Kidney (tissue), 14 donors: ENCODE results near the gene RGS21. TPM values are rescaled to one million over a fixed set of nuclear protein-coding genes. Genes with fewer than 3 reads are reported as not detected.

Experiments
- DNase-seq, 5 donors: peaks; one replicate each; pipeline ENCODE4 v3.0.0-alpha.2; 2013 to 2020
- FAIRE-seq: peaks from 2 replicates; lab custom pipeline; 2012; peaks lifted over from hg19 to GRCh38; lab: Jason Lieb, UNC
- H3K27ac ChIP-seq, 2 donors: one replicate each; pipeline ENCODE4 v1.7.0; 2013; ENCODE audit warnings: low read depth in 2 of 2, low read length in 2 of 2, inconsistent platforms in 1 of 2
- H3K27me3 ChIP-seq: one replicate; pipeline ENCODE4 v1.7.1; 2013; ENCODE audit warnings: low read length, inconsistent platforms; ENCODE audit not compliant: control insufficient read depth, insufficient read depth
- H3K36me3 ChIP-seq, 3 donors: one replicate each; pipeline versions ENCODE4 v1.7.0 to v1.7.1; 2013; ENCODE audit warnings: low read length in 3 of 3, control low read depth in 1 of 3, inconsistent platforms in 1 of 3; ENCODE audit not compliant: insufficient read depth in 3 of 3, control insufficient read depth in 2 of 3
- H3K4me1 ChIP-seq, 3 donors: one replicate each; pipeline versions ENCODE4 v1.7.0 to v1.7.1; 2013; ENCODE audit warnings: low read length in 3 of 3, inconsistent platforms in 1 of 3, low read depth in 1 of 3; ENCODE audit not compliant: control insufficient read depth in 2 of 3, insufficient read depth in 2 of 3
- H3K4me3 ChIP-seq, 3 donors: one replicate each; pipeline versions ENCODE4 v1.7.0 to v1.8.1; 2013; ENCODE audit warnings: low read length in 3 of 3, control low read depth in 1 of 3, inconsistent platforms in 1 of 3
- H3K9ac ChIP-seq, 3 donors: one replicate each; pipeline versions ENCODE4 v1.7.0 to v1.7.1; 2013; ENCODE audit warnings: low read length in 3 of 3, control low read depth in 1 of 3, inconsistent platforms in 1 of 3
- H3K9me3 ChIP-seq, 3 donors: one replicate each; pipeline versions ENCODE4 v1.7.0 to v1.7.1; 2013; ENCODE audit warnings: low read length in 3 of 3, control low read depth in 1 of 3, inconsistent platforms in 1 of 3; ENCODE audit not compliant: control insufficient read depth in 2 of 3, insufficient read depth in 1 of 3
- CTCF ChIP-seq: IDR thresholded peaks from 3 replicates; pipeline ENCODE4 v1.5.1; 2012; ENCODE audit warnings: mild to moderate bottlenecking, moderate library complexity, borderline replicate concordance; ENCODE audit not compliant: insufficient read depth; ENCODE audit errors: extremely low read depth
- intact Hi-C: fragments of 100-400 bp; cut with DNase I; formaldehyde crosslinking; loops from one replicate; pipeline ENCODE4 v1.11.1; 2022
- polyA plus RNA-seq: library from polyadenylated mRNA; stranded (reverse); fragments of 350-450 nt; fragmentation: Illumina TruSeq; extraction: RNeasy Lipid Tissue Mini Kit (QIAGEN cat#74804); gene quantifications from one replicate; pipeline ENCODE4 v1.2.3, GENCODE V29; 2014; ENCODE audit warnings: low read depth, low replicate concordance; ENCODE audit not compliant: insufficient read depth
- total RNA-seq: library from RNA; stranded (reverse); fragmentation: NEBNext Ultra II Directional; extraction: Animal tissue kit (Norgen Biotek cat#: 25700); gene quantifications from one replicate; pipeline ENCODE4 v1.2.1, GENCODE V29; 2021
- donor health status: control.
- donor health status: control.
- donor health status: control.
- donor health status: control.
- donor health status: control.
- donor health status: DM: yes; HTN: yes; CAD: no.
- donor health status: Normal renal cell carcinoma (clear cell type).

Gene RGS21
- total and polyA plus RNA-seq, 2 donors from 2014 or later: not detected

GRCh38 chr1:192350356-192350755, 33.6 kb downstream of the RGS21 start:
- intact Hi-C loops: no loop called here
- H3K9ac ChIP-seq: no peak overlapping the region
- TF ChIP-seq CTCF: no peak
- no peaks in the 10 kb centered on the region for H3K27me3 ChIP-seq
- no peak overlapping the region for H3K27ac ChIP-seq
- H3K4me3 ChIP-seq: no peak overlapping the region
- H3K9me3 ChIP-seq: no peaks in the 10 kb centered on the region
- H3K36me3 ChIP-seq: no peaks in the 10 kb centered on the region
- H3K4me1 ChIP-seq: no peaks in the 10 kb centered on the region
- DNase-seq: no peak
- FAIRE-seq: no peak

DNA sequence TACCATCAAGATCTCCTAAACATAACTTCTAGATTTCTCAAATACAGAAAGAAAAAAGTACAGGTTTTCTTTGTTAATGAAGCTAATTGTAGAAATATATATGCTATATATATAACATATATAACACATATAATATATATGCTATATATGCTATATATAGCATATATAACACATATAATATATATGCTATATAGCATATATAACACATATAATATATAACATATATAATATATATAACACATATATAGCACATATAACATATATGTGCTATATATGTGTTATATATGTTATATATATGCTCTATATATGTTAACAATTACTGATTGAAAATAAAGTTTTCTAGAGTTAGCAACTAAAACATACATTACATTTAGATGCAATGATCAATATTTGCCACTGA, 34.8 kb downstream of the RGS21 start:
- no peak overlapping the region for H3K9ac ChIP-seq
- peak; percentile 64 for FAIRE-seq
- intact Hi-C loops: no loop called here

GRCh38 chr1:192357924-192358323, 41.1 kb downstream of the RGS21 start:
- Histone ChIP-seq H3K9me3 (no peaks in the 10 kb centered on the region), H3K27ac (no peak overlapping the region), H3K9ac (no peak overlapping the region), H3K4me1 (no peaks in the 10 kb centered on the region), H3K36me3 (no peaks in the 10 kb centered on the region), H3K4me3 (no peak overlapping the region), H3K27me3 (no peaks in the 10 kb centered on the region)
- DNase-seq (no peak), FAIRE-seq (no peak)
- intact Hi-C loops: no loop called here
- no peak for TF ChIP-seq CTCF

More for the DNA sequence above, 34.8 kb downstream of the RGS21 start:
- no peak for TF ChIP-seq CTCF
- H3K27me3 ChIP-seq: no peaks in the 10 kb centered on the region
- H3K27ac ChIP-seq: no peak overlapping the region
- no peaks in the 10 kb centered on the region for H3K9me3 ChIP-seq
- H3K4me1 ChIP-seq: no peaks in the 10 kb centered on the region
- H3K36me3 ChIP-seq: no peaks in the 10 kb centered on the region
- no peak overlapping the region for H3K4me3 ChIP-seq
- DNase-seq: no peak

- DNase-seq (no peak), FAIRE-seq (no peak)
- Histone ChIP-seq H3K27ac (no peak overlapping the region), H3K27me3 (no peaks in the 10 kb centered on the region), H3K9ac (no peak overlapping the region), H3K4me1 (no peaks in the 10 kb centered on the region), H3K4me3 (no peak overlapping the region), H3K36me3 (no peaks in the 10 kb centered on the region), H3K9me3 (no peaks in the 10 kb centered on the region)
- no peak for TF ChIP-seq CTCF
- intact Hi-C loops: no loop called here
Measured at GRCh38 chr1:192358402-192358801, 41.6 kb downstream of the RGS21 start.
